ENCODE measurements around the gene CARNS1.
A peak's percentile ranks its signal among the peaks of the same experiment; 100 is the strongest.

CARNS1 gene, protein sequence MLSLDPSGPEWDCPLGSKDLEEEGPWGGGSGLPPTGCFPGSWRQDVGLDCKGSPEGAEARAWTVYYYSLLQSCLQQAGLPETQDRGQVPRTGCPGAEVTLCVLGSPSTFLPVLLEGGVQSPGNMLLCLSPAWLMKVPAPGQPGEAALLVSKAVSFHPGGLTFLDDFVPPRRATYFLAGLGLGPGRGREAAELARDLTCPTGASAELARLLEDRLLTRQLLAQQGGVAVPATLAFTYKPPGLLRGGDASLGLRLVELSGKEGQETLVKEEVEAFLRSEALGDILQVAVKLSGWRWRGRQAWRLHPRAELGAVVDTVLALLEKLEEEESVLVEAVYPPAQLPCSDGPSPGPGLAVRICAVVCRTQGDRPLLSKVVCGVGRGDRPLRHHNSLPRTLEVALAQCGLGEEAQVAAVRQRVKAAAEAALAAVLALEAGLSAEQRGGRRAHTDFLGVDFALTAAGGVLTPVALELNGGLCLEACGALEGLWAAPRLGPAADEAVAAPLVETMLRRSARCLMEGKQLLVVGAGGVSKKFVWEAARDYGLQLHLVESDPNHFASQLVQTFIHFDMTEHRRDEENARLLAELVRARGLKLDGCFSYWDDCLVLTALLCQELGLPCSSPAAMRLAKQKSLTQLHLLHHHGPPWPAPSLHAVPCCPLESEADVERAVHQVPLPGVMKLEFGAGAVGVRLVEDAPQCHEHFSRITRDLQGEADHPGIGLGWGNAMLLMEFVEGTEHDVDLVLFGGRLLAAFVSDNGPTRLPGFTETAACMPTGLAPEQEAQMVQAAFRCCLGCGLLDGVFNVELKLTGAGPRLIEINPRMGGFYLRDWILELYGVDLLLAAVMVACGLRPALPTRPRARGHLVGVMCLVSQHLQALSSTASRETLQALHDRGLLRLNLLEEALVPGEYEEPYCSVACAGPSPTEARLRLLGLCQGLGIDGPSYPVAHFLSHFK

DNA sequence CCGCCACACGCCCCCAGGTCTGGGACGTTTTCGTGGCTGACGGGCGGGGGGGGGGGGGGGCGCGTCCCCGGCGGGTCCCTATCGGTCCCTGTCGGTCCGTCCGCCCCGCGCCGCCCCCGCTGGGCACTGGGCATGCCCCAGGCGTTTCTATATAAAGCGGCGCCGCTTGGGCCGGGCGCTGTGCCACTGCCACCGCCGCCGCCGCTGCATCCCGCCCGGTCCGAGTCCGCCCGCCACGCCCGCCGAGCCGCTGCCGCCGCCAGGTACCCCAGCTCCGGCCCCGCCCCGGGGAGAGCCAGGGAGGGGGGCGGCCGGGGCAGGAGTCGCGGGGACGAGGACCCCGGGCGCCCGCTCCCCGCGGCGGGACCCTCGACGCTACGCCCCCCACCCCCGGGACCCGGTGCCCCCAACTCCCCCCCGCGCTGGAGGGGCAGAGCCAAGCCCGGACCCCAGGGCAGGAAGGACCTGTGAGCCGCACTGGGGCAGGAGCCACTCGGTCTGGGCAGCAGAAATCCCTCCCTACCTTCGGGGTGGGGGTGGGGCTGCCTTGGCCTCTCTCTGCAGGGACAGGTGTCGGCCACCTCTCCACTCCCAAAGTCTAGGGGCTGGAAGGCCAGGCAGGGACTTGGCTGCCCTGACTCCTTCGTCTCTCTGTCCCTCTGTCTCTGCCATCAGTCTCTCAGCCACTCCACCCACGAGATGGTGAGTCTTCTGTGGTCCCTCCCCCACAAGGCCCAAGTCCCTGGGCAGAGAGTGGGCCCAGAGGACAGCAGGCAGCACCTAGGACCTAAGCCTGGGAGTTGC is at the start of gene CARNS1:
TSS of gene CARNS1 (plus strand) at position 178 of the 804 bp plus-strand sequence. CDS start at position 700, 522 bp downstream.
- no peak for DNase-seq (ENCODE audit: low read depth)

DNA sequence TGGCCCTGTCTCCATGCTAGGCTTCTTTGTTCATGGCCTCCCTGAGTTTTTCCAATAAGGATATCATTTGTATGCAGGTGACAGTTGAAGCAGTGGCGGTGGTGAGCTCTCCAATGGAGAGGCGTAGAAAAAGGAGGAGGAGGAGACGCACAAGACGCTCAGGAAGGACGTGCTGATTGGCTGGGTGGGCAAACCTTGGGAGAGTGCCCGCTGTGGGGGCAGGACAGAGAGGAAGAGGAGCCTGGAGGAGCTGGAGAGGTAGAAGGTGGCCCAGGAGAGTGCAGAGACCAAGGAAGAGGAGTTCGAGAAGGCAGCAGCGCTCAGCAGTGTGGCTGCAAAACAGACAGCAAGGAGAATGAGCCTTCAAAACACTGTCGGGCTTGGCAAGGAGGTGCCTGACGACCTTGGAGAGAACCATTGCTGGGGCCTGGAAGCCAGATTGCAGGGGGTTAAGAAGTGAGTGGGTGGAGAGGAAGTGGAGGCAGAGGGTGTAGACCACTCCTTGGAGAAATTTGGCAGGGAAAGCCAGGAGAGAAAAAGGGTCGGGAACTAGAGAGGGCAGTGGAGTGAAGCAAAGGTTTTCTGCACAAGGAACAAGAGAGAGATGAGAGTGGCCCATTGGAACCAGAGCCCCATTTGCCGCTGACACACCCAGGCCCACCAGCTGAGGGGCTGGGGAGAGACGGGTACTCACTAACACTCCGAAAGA is 49.6 kb upstream of the CARNS1 start:
- DNase-seq (ENCODE audit: low read depth), result no peak

DNA sequence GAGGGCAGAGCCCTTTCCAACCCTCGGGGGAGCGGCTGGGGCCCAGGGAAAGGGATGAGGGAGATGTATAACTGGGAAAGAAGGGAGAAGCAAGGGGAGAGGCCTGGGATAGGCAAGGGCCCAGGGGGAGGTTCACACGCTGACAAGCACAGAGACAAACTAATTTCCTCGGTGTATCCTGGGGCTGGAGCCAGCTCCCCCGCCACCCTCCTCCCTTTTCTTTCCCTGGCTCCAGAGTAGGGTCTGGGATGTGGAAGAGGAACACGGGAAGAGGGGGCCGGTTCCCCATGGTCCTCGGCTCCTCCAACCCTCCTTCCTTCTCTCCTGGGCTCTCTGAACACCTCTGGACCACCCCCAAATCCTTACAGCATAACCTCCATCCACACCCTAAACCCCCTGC is 48.9 kb upstream of the CARNS1 start:
- DNase-seq (ENCODE audit: low read depth), result no peak

DNA sequence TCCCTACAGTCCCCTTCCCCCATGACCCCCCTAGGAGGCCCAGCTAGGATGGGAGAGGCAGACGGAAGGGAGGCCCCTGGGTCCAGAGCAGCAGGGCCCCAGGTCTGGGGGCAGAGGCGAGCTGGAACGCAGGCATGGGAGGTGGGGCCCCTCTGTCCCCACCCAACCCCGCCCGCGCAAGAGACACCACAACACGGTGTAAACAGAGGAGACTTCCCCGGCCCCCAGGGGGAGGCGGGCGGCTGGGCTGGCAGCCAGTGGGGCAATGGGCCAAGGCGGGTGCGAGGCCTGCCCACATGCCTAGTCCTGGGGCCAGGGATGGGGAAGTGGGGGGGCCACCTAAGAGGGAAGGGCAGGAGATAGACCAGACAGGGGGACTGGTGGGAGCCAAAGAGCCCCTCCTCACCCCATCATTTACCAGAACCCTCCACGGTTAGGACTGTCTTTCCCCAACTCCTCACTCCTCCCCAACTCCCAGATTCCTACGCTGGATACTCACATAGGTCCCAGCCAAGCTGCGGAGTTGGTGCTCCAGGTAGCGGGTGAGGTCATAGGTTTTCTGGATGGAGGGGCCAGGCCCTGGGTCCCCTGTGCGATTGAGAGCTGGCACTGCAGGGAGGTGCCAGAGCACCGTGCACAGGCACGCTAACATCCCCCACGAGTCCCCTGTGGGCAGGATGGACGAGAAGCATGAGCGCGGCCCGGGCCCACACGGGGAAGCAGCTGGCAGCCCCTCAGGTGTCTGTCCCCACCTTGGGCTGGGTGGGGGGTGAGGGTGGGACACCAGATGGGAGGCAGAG is 48.3 kb upstream of the CARNS1 start:
- no peak for DNase-seq (ENCODE audit: low read depth)

DNA sequence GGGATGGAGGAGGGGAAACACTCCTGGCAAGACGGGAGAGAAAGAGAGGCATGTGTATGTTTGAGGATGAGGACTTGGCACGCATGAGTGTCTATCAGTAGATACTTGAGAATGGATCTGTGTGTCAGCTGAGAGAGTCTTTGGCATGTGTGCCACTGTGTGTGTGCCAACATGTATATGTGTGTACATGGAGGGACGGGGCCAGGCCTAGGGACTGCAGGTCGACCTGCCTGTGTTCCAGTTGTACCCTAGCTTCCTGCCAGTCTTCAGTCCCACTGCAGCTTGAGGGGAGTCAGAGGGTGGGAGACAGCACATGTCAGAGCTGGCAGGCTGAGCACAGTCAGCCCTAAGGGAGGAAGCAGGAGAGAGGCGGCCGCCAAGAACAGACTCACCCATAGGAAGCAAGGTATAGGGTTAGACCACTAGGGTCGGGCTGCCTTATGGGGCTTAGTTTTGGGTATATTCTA is 47.7 kb upstream of the CARNS1 start:
- DNase-seq (ENCODE audit: low read depth), result no peak

DNA sequence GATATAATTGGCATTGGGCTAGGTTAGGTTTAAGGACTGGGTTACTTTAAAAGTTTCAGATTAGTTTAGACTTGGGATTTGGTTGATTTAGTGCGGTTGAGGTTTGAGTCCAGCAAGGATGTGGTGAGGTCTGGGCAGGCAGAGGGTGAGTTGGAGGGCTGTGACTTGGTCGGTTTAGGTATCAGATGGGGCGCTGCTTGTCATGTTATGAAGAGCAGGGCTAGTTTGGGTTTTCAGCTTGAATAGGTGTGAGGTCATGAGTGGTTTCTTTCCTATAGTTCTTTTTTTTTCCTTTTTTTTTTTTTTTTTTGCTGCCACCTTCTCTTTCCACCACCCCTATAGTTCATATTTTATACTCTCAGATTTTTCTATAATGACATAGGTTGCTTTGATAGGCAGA is 46.9 kb upstream of the CARNS1 start:
- no peak for DNase-seq (ENCODE audit: low read depth)

DNA sequence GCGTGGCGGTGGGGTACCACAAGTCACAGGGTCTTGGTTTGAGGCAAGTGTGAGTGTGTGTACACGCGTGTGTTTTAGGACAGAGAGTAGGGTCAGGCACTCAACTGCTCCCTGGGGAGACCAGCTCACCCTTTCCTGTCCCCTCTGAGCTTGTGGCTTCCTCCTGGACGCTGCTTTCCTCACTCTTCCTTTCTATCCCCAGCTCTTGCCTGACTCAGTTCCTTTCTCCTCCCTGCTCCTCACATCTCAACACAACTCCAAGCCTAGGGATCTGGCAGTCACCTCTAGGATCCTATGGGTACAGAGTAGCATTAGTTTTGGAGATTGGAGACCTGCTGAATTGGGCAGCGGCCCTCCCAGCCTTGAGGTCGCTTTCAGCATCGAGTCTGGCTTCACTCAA is 46.2 kb upstream of the CARNS1 start:
- DNase-seq (ENCODE audit: low read depth), result no peak

DNA sequence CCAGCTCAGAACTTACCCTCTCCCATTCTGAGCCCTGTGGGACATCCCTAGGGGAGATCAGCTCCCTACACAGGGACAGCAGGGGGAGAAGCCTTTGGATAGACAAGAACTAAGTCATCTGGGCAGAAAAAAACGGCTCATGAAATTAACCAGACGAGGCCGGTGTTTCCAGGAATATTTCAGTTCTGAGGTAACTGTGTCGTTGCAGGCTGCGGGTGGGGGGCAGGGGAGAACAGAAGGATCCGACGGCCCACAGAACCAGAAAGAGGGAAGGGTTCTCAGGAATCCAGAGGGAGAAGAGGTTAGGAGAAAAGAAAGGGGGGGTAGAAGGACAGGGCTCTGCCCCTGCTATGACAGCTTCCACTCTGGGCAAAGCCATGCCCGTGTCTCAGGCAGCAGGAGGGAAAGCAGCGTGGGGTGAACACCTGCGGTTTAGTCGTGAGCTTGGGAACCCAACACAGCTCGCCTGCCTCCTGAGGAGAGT is 45.6 kb upstream of the CARNS1 start:
- no peak for DNase-seq (ENCODE audit: low read depth)

DNA sequence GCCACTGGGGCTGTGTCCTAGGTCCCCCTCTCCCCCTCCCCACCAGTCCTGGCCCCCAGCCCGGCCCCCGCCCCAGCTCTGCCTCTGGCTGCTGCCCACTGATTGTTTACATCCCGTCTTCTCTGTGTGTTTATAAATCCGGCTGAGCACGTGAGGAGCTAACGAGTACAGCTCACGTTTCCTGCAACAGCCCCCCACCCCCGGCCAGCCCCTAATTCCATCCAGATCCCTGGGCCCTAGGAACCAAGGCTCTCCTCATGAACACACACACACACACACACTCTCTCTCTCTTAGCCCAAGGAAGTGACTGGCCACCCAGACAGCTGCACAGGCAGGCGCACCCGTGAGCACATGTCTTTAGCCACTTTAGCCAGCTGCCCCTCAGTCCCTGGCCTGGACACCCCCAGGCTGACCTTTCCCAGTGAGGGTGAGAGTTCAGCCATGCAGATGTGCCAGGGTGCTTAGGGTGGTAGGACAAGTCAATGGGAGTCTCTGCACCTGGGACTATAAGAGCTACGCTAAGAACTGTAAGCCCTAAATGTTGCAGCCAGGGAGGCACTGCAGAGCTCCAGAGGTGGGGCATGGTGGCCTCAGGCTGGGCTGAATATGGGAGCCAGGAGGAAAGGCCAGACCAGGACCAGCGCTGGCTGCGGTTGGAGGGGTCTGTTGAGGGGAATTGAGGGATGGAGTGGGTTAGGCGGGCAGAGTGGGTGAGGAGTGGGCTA is 45.0 kb upstream of the CARNS1 start:
- no peak for DNase-seq (ENCODE audit: low read depth)

DNA sequence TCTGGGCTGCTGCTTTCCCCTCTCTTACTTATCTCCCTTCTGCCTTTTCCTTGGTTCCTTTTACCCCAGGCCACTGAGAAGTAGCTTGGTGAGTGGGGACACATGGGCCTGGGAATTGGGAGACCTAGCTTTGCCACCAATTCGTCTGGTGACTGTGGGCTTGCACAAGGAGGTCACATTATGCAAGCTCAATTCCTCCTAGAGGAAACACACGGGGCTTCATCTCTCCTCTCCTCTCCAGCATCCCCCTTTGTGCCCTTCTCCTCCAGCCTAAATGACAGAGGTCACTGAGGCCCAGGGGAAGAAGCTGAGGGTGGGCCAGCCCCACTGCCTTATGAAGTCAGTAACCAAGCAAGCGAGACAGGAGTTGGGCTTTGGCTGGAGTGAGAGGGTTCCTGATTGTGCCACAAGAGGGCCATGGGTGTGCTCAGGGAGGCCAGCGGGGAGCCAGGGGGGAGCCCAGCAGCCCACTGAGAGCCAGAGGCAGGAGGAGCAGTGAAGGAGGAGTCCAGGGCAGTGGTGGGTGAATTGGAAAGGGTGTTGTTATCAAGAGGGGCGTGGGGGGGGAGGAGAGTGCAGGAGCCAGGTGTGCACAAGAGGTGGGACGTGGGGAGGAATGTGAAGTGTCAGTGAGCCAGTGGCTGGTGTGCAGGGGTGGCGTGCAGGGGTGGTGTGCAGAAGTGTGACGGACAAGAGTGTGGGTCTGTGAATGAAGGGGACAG is 44.1 kb upstream of the CARNS1 start:
- DNase-seq (ENCODE audit: low read depth), result no peak

DNA sequence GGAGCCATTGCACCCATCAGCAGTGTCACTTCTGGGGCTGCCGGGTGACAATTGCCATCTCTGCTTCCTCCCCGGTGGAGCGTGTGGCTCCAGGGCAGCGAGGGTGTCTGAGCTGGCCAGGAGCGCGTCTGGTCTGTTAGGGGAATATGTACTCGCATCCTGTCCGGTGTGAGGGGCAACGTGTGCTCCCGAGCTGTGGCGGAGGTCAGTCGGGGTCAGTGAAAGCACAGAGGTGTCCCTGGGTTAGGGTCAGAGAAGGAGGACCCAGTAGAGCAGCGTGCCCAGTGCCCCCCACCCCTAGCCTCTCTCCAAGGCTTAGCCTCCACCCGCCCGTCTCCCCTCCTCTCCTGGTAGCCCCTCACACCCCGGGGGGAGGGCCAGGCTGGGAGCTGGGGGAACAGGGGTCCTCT is 43.6 kb upstream of the CARNS1 start:
- DNase-seq (ENCODE audit: low read depth), result no peak

DNA sequence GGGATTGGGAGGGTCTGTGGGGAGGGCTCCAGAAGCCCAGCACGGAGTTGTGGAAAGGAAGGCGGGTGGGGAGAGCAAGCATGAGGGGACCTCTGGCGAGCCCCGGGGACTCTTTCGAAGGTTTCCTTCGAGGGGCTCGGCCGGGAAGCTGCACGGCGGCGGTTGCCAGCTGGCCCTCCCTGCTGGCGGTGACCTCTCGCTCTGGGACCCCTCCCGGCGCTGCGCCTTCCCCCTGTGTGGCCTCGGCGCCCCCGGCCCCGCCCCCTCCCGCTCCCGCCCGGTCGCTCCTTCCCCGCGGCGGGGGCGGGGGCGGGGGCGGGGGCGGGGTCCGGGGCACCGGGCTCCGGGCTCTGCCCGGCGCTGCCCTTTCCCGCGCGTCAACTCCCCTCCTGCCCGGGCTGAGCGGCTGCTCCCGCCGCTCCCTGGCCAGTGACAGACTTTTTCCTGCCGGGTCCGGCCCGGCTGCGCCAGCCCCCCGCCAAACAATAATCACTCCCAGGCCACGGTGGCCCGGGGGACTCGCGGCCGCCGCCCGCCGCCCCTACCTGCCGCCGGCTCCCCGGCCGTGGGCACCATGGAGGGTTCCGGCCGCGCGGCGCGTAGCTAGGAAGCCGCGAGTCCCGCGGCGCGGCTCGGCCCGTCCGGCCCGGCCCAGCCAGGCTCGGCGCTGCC is 43.0 kb upstream of the CARNS1 start:
- no peak for DNase-seq (ENCODE audit: low read depth)

DNA sequence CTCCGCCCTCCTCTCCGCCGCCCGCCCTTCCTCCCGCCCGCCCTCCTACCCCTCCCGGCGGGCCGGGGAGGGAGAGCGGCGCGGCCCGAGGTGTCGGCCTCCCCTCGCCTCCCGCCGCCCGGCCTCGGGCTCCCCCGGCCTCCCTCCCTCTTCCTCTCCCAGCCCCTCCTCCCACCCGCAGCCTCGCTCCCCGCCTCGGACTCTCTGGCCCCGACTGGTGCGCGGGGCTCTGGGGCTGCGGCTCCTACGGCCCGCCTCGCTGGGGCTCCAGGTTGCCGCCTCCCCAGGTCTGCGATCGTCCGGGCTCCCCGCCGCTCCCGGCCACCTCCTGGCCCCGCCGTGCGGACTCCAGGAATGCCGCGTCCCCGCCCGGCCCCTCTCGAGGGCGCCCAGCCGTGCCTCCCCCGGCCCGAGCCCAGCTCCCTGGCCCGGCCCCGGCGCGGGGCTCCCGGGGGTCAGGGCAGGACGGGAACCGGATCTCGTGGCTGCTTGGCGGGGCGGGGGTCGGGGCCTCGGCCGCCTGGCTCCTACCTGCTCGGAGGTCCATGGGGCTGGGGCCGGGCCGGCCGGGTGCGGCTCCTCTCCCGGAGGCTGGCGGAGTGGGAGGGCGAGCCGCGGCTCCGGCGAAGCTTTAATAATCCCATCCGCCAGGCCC is 42.4 kb upstream of the CARNS1 start, which contains the start of gene CLCF1:
TSS of gene CLCF1 (minus strand) at position 606 of the 655 bp plus-strand sequence. CDS start at position 547, 59 bp downstream.
- DNase-seq (ENCODE audit: low read depth), result no peak

DNA sequence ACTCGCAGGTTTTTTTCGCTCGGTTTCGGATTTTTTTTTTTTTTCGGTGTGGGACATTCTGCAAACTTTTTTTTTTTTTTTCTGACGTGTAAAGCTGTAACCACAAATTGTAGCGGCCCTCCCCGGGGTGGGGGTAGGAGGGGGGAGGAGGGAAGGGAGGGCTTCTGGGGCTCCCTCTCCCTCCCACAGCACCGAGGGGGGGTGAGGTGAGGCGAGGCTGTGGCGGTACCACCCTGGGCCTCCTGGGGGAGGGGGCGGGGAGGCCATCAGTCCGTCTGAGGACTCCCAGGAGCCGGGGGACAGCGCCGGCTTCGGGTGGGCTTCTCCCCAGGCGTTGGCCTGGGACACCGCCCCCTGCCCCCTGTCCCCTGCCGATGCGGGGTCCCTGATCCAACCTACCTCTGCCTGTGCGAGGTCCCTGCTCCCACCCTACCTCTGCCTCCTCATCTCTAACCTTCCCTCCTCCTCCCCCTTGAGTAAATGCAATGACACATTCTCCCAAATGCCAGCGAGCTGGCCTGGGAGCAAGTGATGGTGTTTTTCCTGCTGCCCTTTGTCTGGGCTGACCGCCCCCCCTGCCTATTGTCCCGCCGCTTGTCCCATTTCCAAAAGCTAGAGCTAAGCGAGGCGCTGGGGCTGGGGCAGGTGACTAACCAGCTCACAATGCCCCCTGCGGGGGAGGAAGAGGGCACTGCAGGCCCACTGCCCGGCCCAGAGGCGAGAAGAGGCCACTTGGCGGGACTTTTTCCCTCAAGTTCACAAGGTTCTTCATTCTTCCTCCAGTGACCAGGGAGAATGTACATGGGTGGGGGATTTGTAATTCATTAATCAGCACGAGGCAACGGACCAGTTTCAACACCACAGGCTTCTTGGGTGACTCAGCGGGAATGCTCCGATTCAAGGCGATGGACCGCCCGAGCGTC is 41.6 kb upstream of the CARNS1 start:
- peak; percentile 96 for DNase-seq (ENCODE audit: low read depth)

DNA sequence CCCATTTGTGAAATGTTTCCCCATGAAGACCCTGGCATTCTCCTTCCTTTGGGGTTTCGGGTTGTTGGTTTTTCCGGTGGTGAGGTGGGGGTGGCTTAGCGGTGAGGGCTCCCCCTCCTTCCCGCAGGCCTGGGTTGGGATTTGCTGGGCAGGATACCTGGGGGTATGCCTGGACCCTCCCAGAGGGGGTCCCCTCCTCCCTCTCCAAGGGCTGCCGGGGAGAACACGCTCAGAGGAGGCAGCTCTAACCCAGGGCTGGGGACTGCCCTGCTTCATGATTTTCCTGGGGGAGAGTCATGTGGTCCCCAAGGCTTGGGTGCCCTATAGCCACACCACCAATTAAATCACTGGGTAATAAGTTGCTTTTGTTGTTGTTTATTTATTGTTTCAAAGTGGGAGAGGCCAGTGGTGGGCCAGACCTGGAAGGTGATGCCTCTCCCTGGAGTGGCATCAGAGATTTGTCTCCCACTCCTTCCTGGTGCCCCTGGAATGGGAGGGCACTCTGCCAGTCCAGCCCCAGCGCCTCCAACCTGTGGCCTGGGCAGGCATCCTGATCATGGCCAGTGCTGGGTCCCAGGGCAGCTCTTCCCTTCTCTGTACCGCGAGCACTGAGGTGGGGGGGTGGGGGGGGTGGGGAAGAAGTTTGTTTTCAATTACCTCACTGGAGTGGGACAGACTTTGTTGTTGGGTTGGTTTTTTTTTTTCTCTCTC is 40.8 kb upstream of the CARNS1 start:
- DNase-seq (ENCODE audit: low read depth), result no peak
